Kidney (tissue), 14 donors: ENCODE measurements around the gene INKA2. TPM values are rescaled to one million over a fixed set of nuclear protein-coding genes. Genes with fewer than 3 reads are reported as not detected.

Source experiments
- DNase-seq, 5 donors: peaks; one replicate each; pipeline ENCODE4 v3.0.0-alpha.2; 2013 to 2020
- FAIRE-seq: peaks from 2 replicates; lab custom pipeline; 2012; peaks lifted over from hg19 to GRCh38; lab: Jason Lieb, UNC
- H3K27ac ChIP-seq, 2 donors: one replicate each; pipeline ENCODE4 v1.7.0; 2013; ENCODE audit warnings: low read depth in 2 of 2, low read length in 2 of 2, inconsistent platforms in 1 of 2
- H3K27me3 ChIP-seq: one replicate; pipeline ENCODE4 v1.7.1; 2013; ENCODE audit warnings: low read length, inconsistent platforms; ENCODE audit not compliant: control insufficient read depth, insufficient read depth
- H3K36me3 ChIP-seq, 3 donors: one replicate each; pipeline versions ENCODE4 v1.7.0 to v1.7.1; 2013; ENCODE audit warnings: low read length in 3 of 3, control low read depth in 1 of 3, inconsistent platforms in 1 of 3; ENCODE audit not compliant: insufficient read depth in 3 of 3, control insufficient read depth in 2 of 3
- H3K4me1 ChIP-seq, 3 donors: one replicate each; pipeline versions ENCODE4 v1.7.0 to v1.7.1; 2013; ENCODE audit warnings: low read length in 3 of 3, inconsistent platforms in 1 of 3, low read depth in 1 of 3; ENCODE audit not compliant: control insufficient read depth in 2 of 3, insufficient read depth in 2 of 3
- H3K4me3 ChIP-seq, 3 donors: one replicate each; pipeline versions ENCODE4 v1.7.0 to v1.8.1; 2013; ENCODE audit warnings: low read length in 3 of 3, control low read depth in 1 of 3, inconsistent platforms in 1 of 3
- H3K9ac ChIP-seq, 3 donors: one replicate each; pipeline versions ENCODE4 v1.7.0 to v1.7.1; 2013; ENCODE audit warnings: low read length in 3 of 3, control low read depth in 1 of 3, inconsistent platforms in 1 of 3
- H3K9me3 ChIP-seq, 3 donors: one replicate each; pipeline versions ENCODE4 v1.7.0 to v1.7.1; 2013; ENCODE audit warnings: low read length in 3 of 3, control low read depth in 1 of 3, inconsistent platforms in 1 of 3; ENCODE audit not compliant: control insufficient read depth in 2 of 3, insufficient read depth in 1 of 3
- CTCF ChIP-seq: IDR thresholded peaks from 3 replicates; pipeline ENCODE4 v1.5.1; 2012; ENCODE audit warnings: mild to moderate bottlenecking, moderate library complexity, borderline replicate concordance; ENCODE audit not compliant: insufficient read depth; ENCODE audit errors: extremely low read depth
- intact Hi-C: fragments of 100-400 bp; cut with DNase I; formaldehyde crosslinking; loops from one replicate; pipeline ENCODE4 v1.11.1; 2022
- polyA plus RNA-seq: library from polyadenylated mRNA; stranded (reverse); fragments of 350-450 nt; fragmentation: Illumina TruSeq; extraction: RNeasy Lipid Tissue Mini Kit (QIAGEN cat#74804); gene quantifications from one replicate; pipeline ENCODE4 v1.2.3, GENCODE V29; 2014; ENCODE audit warnings: low read depth, low replicate concordance; ENCODE audit not compliant: insufficient read depth
- total RNA-seq: library from RNA; stranded (reverse); fragmentation: NEBNext Ultra II Directional; extraction: Animal tissue kit (Norgen Biotek cat#: 25700); gene quantifications from one replicate; pipeline ENCODE4 v1.2.1, GENCODE V29; 2021
- donor health status: control.
- donor health status: control.
- donor health status: control.
- donor health status: control.
- donor health status: control.
- donor health status: DM: yes; HTN: yes; CAD: no.
- donor health status: Normal renal cell carcinoma (clear cell type).

Gene INKA2
- total and polyA plus RNA-seq, 2 donors from 2014 or later, result 3.5 to 5.6 TPM

GRCh38 chr1:111727056-111727455 is 12.1 kb downstream of the INKA2 start:
- H3K4me1 ChIP-seq, result peaks cover 0 to 4% (median 0%) of the 10 kb centered on the region in 3 donors
- no peaks in the 10 kb centered on the region for H3K9me3 ChIP-seq
- intact Hi-C loops, result no loop called here
- no peaks in the 10 kb centered on the region for H3K27me3 ChIP-seq
- H3K4me3 ChIP-seq, result no peak overlapping the region
- no peak for FAIRE-seq
- no peaks in the 10 kb centered on the region for H3K36me3 ChIP-seq
- H3K9ac ChIP-seq, result no peak overlapping the region
- TF ChIP-seq CTCF, result no peak
- no peak overlapping the region for H3K27ac ChIP-seq
- DNase-seq, result no peak

DNA sequence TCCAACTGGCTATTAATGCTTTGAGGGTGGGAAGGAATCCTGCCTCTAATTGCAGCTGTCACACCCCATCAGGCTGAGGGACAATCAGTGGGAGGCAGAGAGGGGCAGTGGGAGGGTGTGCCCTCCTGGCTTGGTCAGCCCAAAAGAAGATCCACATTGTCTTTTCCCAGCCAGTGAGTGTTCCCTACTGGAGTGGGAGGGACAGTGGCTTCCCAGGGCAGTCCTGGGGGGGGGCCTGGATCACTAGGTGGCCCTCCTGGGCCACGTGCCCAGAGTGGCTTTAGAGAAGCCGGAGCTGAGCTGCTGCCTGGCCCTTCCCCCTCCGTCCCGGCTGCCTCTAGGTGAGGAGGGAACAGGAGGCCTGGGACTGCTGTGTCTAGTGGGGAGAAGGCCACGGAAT is 14.0 kb downstream of the INKA2 start:
- DNase-seq, result peak in 4 of 5 donors; percentile 58 to 76 (median 70)

GRCh38 chr1:111723871-111724270 is 15.3 kb downstream of the INKA2 start:
- intact Hi-C loops, result no loop called here
- H3K9ac ChIP-seq, result no peak overlapping the region
- no peak overlapping the region for H3K4me3 ChIP-seq
- no peak overlapping the region for H3K27ac ChIP-seq
- FAIRE-seq (no peak), DNase-seq (no peak)
- H3K9me3 ChIP-seq, result no peaks in the 10 kb centered on the region
- no peak for TF ChIP-seq CTCF
- no peaks in the 10 kb centered on the region for H3K36me3 ChIP-seq
- H3K27me3 ChIP-seq, result no peaks in the 10 kb centered on the region
- no peaks in the 10 kb centered on the region for H3K4me1 ChIP-seq

More for the DNA sequence above, 14.0 kb downstream of the INKA2 start:
- H3K9me3 ChIP-seq, result no peaks in the 10 kb centered on the region
- H3K36me3 ChIP-seq, result no peaks in the 10 kb centered on the region
- intact Hi-C loops, result no loop called here
- H3K4me3 ChIP-seq, result no peak overlapping the region
- H3K27ac ChIP-seq, result no peak overlapping the region
- H3K27me3 ChIP-seq, result no peaks in the 10 kb centered on the region
- TF ChIP-seq CTCF, result no peak
- peaks cover 0 to 4% (median 0%) of the 10 kb centered on the region in 3 donors for H3K4me1 ChIP-seq
- H3K9ac ChIP-seq, result no peak overlapping the region
- no peak for FAIRE-seq
